Urothelium cell line (cell line): ENCODE measurements around the gene NEGR1.

Experiments
- DNase-seq: peaks from one replicate; pipeline ENCODE4 v3.0.0; 2011; ENCODE audit warnings: low spot score, mixed read lengths
- FAIRE-seq: peaks from 2 replicates; lab custom pipeline; 2011; peaks lifted over from hg19 to GRCh38; lab: Jason Lieb, UNC

The NEGR1 gene

DNA sequence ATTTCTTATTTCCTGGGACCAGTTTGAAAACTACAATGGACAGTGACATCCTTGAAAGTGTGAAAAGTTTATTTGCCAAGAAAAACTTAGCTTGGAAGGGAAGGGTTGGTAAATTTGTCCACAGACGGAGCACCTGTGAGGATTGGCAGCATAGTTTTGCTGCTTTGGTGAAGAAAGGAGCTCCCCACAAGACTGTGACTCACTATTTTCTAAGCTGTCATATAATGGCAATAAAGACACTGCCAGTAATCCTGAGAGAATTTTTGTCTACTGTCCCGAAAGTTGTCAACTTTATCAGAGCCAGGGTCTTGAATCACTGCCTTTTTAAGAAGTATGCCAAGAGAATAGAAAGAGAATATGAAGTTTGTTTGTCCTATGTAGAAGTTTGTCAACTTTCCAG is 230.8 kb downstream of the NEGR1 start:
- no peak for FAIRE-seq
- DNase-seq, result peak; percentile 5

DNA sequence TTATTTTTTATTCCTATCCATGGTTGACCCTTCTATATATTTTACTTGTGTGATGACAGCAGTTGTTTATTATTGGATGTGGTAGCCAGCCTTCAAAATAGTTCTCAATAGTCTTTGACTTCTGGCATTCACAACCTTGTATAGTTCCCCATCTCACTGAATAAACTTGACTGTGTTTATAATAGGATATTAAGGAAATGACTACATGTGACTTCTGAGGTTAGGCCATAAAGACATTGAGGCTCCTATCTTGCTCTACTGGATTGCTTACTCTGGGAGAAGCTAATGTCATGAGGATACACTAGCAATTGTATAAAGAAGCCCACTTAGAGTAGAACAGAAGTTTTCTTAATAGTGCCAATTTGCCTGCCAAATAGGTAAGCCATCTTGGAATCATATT is 231.8 kb downstream of the NEGR1 start:
- DNase-seq, result no peak
- FAIRE-seq, result no peak

DNA sequence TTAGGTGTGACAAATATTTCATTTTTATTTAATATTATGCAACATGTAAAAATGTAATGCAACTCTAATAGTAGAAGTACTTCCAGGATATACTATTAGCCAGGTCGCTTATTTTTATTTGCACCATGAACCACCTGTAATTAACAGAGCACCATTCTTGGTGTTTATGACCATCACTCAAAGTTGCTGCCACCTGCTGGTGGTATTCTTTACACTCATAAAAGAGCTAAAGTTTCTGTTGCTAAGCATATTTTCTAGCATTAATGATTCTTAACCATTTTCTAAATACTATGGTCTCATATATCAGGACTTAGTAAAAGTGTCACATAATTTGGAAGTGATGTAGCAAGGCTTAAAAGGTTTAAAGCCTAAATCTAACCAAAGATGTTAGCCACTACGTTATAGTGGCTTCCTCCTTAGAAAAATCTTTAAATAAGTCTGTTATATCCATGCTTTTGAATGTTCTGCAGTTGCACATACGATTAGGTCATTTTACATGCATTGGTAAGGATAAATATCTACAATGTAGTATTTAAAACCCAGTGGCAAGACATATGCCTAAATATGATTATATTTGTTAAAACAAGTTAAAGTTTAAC is 244.5 kb downstream of the NEGR1 start:
- no peak for FAIRE-seq

DNA sequence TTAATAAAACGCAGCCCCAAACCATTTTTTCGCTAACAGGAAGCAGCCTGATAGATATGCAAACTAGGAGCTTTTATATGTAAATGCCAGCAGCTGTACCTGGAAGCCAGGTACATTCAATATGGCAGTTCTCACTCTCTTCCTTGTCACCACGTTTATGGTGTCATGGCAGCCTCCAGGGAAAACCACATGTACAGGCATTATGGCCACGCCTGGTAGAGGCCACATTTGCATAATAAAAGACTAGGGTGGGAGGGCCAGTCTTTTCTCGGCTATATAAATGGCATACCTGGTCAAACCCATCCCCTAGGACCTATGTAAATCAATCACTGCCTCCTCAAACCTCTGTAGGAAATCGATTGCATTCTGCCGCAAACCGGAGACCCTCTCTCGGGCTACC is 247.5 kb downstream of the NEGR1 start:
- no peak for FAIRE-seq
- DNase-seq, result no peak

More for the DNA sequence above, 244.5 kb downstream of the NEGR1 start:
- DNase-seq, result peak; percentile 11

DNA sequence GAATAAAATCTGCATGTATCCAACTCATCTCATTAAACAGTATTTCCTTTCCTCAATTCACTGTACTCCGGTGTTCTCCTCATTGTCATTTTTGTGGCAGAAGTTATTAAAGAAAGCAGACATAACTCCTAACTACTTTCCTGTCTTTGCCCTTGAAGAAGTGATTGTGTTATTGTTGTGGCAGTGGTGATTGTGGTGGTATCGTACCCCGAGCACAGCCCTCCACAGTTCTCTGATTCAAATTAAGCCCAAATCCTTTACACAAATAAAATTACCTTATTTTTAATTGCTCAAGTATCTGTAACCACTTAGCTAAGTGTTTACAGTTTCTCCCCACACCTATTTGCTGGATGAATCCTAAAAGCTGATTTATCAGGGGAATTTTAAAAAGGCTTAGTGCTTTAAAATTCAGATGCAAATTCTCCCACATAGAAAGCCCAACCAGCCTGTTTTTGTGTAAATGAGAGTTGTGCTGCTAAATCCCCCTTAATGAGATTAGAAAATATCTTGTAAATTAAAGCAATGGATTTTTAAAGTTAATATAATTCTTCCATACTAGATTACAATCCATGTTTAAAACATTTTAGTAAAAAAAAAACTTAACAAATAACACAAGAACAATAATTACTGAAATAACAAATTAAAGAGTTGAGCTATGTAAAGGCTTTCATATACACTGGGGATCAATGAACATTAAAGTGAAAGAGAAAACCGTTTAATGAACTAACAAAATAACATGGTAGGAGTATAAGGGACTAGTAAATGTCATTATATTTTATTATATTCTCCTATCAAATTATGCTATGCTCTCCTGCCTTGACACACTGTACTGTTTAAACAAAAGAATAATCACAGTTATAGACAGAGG is 259.0 kb downstream of the NEGR1 start:
- DNase-seq (no peak), FAIRE-seq (no peak)

DNA sequence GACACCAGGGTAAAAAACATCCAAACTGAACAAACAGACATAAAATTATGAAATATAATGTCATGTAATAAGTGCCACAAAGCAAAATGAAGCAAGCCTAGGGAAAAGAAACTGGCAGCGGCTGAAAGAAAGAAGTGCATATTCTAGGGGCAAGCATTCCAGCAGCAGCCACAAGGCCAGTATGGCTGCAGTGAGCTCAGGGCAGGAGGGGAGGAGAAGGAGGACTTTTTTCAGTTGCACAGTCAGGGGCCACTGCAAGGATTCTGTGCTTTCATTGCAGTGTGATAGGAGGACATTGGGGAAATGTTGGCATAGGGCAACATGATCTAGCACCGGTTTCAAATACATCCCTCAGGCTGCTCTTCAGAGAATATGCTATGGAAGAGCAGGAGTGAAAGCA is 263.8 kb downstream of the NEGR1 start:
- DNase-seq (no peak), FAIRE-seq (no peak)

DNA sequence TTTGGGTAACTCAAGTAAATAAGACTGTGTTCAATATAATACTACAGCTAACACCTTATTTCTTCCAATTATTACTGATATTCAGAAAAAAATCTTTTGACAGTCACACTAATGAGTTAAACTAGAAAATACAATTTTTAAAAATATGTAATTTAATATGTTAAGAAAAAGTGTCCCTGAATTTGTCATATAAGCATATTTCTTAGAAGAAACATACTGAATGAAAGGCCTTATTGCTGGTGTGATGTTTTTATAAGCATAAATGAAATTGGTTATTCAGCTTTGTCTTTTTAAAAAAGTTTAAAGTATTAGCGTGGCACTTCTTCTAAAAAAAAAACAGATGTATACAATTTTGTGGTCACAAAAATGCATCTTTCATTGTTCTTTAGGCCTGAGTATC is 267.3 kb downstream of the NEGR1 start:
- FAIRE-seq (no peak), DNase-seq (no peak)

DNA sequence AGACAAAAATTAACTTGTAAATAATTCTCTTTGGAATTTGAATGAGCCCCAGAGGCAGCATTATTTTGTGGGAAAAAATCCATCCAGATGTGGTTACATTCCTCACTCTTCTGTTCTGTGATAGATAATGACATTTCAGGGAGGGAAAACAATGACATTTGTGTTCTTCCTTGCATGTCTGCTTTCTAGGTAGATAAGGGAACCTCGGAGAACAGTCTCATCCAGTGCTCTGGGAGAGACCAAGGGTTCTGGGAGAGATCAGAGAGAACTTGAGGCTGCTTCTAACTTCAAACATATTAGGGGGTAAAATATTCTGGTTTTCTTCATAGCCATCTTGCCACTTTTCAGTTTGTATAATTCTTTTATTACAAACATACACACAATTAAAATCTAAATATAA is 269.2 kb downstream of the NEGR1 start:
- DNase-seq (no peak), FAIRE-seq (no peak)

DNA sequence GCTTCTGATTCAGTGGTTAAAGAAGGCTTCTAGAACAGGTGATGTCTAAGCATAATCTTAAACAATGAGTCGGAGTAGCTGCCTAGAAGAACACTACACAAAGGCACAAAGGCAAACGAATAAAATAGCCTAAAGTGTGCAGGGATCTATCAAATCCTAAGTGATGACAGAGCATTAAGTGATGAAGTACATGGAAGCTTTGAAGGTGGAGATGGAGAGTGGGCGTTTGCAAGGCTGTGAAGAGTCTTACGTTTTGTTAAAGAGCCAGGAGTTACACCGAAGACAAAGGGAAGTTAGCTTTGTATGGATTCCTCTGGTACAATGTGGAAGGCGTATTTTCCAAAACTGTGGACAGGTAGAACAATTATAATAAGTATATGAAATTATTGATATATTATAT is 270.6 kb downstream of the NEGR1 start:
- DNase-seq (no peak), FAIRE-seq (no peak)

DNA sequence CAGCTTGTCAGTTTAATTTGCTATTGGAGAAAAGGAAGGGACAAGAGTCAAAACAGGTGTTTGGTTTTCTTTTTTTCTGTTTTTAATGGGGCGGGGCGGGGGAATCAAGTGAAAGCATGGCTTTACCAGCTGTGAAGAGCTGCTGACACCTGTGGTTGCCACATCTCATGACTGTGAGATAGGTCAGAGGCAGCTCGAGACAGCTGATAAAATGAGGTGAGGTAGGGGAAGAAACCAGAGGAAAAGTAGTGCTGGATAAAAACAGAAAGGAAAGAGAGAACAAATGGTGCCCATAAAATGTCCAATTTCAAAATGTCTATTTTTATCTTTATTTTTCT is 272.3 kb downstream of the NEGR1 start:
- FAIRE-seq, result no peak
- DNase-seq, result no peak

DNA sequence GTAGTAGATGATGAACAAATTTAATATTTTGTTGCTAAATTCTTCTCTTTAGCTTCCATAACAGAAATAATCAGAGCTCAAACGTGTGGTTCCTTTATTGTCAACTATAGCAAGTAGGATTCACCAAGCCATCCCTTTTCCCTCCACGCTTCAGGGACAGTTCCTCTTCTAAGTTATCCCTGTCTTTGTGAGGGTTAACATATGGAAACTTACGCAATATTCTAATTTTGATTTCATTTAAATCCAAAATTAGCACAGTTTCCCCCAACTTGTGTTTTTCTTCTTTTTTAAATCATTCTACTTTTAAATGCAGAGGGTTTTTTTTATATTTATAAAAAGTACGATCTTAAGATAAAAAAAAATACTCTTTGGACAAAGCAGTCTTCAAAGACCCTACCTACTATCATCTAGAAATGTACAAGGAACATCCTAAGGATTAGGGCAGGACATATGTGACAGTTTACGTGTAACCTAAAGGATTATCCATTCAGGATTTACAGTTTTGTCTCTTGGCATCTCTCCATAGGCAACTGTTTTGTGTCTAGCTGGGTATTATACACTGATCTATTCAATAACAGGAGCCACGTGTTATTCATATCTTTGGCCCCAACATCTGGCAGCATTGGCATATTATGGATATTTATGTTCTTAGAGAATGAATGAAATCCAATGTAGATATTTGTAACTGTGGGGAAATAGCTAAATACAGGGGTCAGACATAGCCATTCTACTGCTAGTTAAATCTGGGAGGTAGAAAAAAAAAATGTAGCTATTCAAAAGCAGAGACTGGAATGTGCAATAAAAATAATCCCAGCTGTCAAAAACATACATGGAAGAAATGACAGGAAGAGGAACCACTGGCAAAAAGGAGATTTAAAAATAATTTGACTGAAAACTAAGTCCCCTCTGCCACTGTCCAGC is 272.9 kb downstream of the NEGR1 start:
- no peak for DNase-seq
- no peak for FAIRE-seq

DNA sequence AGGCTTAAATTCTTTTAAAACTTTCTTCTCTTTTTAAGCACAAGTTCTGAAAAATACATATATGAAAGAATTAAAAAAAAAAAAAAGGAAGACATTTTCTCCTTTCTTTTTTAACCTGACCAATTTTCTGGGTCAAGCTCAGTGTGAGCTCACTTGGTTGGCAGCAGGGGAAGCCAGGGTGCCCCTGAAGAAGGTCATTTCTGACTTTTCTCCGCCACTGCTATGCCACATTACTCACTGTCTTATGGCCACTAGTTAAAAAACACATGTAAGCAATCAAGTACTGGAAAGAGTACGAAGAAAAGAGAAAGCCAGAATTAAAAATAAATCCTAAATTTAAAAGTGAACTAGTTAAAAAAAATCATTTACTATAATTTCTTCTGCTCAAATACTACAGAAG is 275.0 kb downstream of the NEGR1 start:
- no peak for DNase-seq
- no peak for FAIRE-seq

DNA sequence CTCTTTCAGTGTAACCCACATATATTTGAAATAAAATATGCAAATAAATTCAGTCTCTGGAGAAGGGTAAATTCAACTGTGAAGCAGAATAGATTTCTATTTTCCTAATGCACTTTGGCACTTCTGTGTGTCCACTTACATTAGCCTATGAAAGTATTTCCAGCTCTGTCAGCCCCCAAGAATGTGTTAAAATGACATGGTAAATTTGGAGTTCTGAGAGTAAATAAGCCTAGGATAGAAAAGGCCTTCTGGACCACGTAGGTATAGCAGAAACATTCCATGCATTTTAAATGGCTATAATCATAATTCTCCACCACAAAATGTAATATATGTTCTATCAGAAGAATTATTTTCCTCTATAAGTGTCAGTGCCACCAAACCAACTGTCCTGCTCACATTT is 276.2 kb downstream of the NEGR1 start:
- FAIRE-seq (no peak), DNase-seq (no peak)

DNA sequence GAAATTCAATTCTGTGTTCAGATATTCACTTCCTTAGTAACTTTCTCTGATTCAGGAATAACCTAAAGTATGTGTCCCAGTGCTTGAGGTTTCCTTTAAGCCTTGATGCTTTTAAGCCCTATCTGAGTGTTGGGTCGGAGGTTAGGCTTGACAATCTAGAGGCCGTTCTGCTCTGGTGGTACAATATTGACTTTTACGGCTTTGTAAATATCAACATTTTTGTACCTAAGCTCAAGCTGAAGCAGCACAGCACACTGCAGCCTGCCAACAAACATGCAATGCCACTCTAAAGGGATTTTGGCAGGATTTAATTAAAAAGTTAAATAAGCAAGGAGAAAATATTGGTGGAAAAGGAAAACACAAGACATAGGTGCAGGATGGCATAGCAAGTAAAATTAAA is 279.2 kb downstream of the NEGR1 start:
- DNase-seq (no peak), FAIRE-seq (no peak)

DNA sequence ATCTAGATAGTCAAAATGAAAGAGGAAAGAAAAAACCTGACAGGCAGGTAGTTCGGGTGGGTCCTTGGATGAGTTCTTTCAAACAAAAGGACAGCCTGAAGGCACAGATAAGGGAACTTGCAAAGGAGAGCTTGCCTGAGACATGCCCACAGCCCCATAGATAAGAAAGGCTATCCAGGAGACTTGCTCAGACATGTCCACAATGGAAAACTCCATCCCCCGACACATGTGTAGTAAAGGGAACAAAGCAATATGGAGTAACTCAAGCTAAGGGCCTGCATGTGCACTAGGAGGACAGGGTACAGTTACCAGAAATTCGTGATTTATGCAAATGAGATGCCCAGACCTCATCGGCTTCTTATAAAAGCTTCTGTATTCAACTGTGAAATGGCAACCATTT is 281.5 kb downstream of the NEGR1 start:
- FAIRE-seq, result no peak
- no peak for DNase-seq

DNA sequence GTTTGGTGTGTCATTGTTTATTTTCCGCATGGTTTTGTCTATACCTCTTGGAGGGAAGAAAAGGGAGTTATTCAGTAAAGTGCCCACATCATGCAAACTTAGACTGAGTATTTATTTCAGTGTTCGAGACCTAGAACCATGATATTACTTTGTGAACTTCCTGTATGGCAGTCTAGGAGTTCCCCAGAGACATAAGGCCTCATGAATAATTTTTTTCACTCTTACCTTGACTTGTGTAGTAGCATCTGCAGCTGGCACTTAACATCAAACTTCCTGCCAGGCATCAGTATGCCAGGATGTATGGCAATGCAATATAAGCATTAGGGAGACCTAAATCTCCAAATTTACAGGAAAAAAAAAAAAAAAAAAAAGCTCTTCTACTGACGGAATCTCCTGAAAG is 287.7 kb downstream of the NEGR1 start:
- FAIRE-seq, result no peak

DNA sequence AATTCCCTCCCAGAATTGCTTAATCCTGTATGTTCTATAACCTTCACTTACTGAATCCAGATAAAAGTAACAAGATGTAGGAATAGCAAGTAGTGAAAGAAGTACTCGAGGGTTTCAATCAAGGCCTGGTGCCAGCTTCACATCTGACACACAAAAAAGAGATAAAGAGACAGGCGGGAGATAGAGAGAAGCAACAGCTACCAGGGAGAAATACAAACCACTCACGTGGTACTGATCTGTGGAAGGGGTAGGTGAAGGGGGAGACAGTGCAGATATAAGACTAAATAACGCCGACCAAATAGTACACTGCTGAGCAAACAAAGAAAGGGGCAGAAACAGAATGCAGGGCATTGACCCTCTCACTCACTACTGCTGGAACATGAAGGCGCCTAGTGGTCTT is 295.2 kb downstream of the NEGR1 start:
- DNase-seq (no peak), FAIRE-seq (no peak)

More for the DNA sequence above, 287.7 kb downstream of the NEGR1 start:
- DNase-seq, result no peak

DNA sequence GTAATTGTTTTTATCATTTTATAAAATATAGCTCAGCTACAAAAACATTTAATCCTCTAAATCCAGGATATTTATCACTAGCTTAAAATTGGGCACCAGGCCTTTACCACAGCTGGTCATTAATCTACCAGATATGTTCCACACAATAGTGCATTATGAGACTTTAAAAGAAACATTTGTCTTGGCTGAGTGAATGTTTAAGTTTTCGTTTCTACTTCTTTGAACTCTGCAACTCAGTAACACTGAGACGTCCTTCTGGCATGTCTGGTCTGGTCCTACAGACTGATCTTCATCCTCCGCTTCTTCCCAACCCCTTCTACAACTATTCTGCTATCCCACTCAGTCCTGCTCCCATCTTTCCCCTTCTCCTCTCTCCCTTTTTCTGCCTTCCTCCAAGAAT is 296.2 kb downstream of the NEGR1 start:
- no peak for FAIRE-seq
- DNase-seq, result no peak

DNA sequence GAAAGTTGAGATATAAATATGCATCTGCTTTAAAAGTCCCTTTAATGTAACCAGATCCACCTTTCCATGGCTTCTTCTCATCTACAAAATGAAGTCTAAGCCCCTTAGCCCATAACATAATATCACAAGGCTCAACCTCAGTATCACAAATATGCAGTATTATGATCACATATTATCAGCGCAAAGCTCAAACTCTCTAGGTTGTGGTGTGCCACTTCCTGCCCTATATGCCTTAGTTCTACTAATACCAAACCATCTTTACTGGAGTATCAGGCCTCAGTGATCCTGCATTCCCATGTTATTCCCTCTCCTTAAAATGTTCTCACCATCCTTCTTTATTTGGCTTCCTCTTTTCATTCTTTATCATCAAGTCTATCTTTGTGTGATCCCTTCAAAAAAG is 301.8 kb downstream of the NEGR1 start:
- no peak for DNase-seq
- no peak for FAIRE-seq

DNA sequence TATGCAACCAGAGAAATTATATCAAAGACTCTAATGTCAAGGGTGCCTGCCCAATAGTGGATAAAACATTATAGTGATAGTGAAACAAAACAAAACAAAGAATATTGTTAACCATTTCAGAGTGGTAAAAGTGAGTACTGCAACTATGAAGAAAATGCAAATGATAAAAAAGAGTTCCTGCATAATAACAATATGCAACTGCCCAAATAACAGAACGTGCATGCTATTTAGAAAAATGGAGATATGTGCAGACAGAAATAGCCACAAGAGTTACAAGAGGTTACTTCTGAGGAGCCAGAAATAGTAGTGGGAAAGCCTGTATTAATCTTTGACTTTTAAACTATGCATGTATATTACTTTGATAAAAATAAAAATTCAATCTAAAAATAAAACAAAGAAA is 302.5 kb downstream of the NEGR1 start:
- no peak for FAIRE-seq
- no peak for DNase-seq

DNA sequence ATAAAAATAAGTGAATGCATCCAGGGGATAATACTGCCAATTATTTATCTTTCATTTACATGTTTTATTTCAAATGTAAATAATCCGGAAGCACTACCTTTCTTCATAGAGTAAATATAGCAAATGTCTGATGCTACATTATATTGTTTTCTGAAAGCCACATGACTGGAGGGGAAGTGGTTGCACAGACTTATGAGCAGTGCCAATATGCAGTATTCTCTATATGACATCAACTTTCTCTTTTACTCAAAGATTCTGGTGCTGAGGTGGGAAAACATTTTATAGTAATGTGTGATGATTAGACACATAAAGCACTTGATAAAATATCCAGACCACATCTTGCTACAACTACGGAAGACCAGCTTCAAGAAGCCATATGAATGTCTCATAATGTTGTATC is 314.7 kb downstream of the NEGR1 start:
- no peak for FAIRE-seq

DNA sequence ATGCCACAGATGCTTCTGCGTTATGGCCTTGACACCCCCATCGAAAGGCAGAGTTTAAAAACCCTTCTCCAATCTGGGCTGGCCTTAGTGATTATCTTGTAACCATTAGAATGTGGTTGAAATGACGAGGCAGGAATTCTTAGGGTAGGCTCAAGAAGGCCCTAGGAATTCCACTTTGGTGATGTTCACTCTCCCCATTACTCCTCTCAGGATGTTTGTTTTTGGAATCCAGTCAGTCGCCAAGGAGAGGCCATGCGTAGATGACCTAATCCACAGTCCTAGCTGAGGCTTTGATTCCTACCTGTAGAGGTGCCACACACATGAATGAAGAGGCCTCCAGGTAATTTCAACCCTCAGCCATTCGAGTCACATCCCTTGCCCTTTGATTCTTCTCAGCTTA is 318.2 kb downstream of the NEGR1 start:
- FAIRE-seq, result no peak
- DNase-seq, result no peak

More for the DNA sequence above, 314.7 kb downstream of the NEGR1 start:
- no peak for DNase-seq
